T-helper 1 cell treated with Interleukin-12 subunit alpha and Interleukin-12 subunit beta and Interleukin-4 antibody, amounts not matched to agents 30 μg/mL and 1 μg/mL, for 36 hours (primary cell): ENCODE measurements around the gene SUPT6H.

Experiments used
- H3K27ac Mint-ChIP-seq: one replicate; pipeline ENCODE4 v1.8.0; 2021; ENCODE audit warnings: mild to moderate bottlenecking, mixed read lengths
- H3K27me3 Mint-ChIP-seq: one replicate; pipeline ENCODE4 v1.8.0; 2021; ENCODE audit warnings: low read depth, mixed read lengths
- H3K36me3 Mint-ChIP-seq: one replicate; pipeline ENCODE4 v1.8.0; 2021; ENCODE audit warnings: low read depth, mixed read lengths
- H3K4me1 Mint-ChIP-seq: one replicate; pipeline ENCODE4 v1.8.0; 2021; ENCODE audit warnings: low read depth, mixed read lengths
- H3K4me3 Mint-ChIP-seq: one replicate; pipeline ENCODE4 v1.8.0; 2021; ENCODE audit warnings: mild to moderate bottlenecking, moderate library complexity, mixed read lengths
- H3K9me3 Mint-ChIP-seq: one replicate; pipeline ENCODE4 v1.8.0; 2021; ENCODE audit warnings: mixed read lengths

The SUPT6H gene

GRCh38 chr17:28702026-28702751, 40.2 kb downstream of the SUPT6H start:
- Mint-ChIP-seq H3K9me3 (no peaks in the 10 kb centered on the region), H3K27ac (peak overlapping the region; percentile 34)

GRCh38 chr17:28702752-28703150, 40.7 kb downstream of the SUPT6H start:
- peaks cover 39% of the 10 kb centered on the region for H3K36me3 Mint-ChIP-seq
- H3K27ac Mint-ChIP-seq: peak overlapping the region; percentile 34
- H3K27me3 Mint-ChIP-seq: no peaks in the 10 kb centered on the region
- H3K9me3 Mint-ChIP-seq: no peaks in the 10 kb centered on the region
- H3K4me1 Mint-ChIP-seq: peaks cover 8% of the 10 kb centered on the region
- no peak overlapping the region for H3K4me3 Mint-ChIP-seq

More at GRCh38 chr17:28702026-28702751, 40.2 kb downstream of the SUPT6H start:
- H3K27me3 Mint-ChIP-seq: no peaks in the 10 kb centered on the region
- H3K4me1 Mint-ChIP-seq: peaks cover 4% of the 10 kb centered on the region
- H3K4me3 Mint-ChIP-seq: no peak overlapping the region
- peaks cover 40% of the 10 kb centered on the region for H3K36me3 Mint-ChIP-seq

- H3K27me3 Mint-ChIP-seq: no peaks in the 10 kb centered on the region
- no peak overlapping the region for H3K27ac Mint-ChIP-seq
- H3K9me3 Mint-ChIP-seq: no peaks in the 10 kb centered on the region
- no peak overlapping the region for H3K4me3 Mint-ChIP-seq
- H3K4me1 Mint-ChIP-seq: peaks cover 8% of the 10 kb centered on the region
- peaks cover 36% of the 10 kb centered on the region for H3K36me3 Mint-ChIP-seq
Measured at GRCh38 chr17:28703552-28704218, 41.7 kb downstream of the SUPT6H start.

- Mint-ChIP-seq H3K36me3 (peaks cover 31% of the 10 kb centered on the region), H3K4me1 (peaks cover 8% of the 10 kb centered on the region), H3K27me3 (no peaks in the 10 kb centered on the region), H3K9me3 (no peaks in the 10 kb centered on the region), H3K27ac (no peak overlapping the region), H3K4me3 (no peak overlapping the region)
Measured at GRCh38 chr17:28704219-28704858, 42.3 kb downstream of the SUPT6H start.

GRCh38 chr17:28705074-28705659, 43.2 kb downstream of the SUPT6H start:
- no peak overlapping the region for H3K27ac Mint-ChIP-seq

GRCh38 chr17:28705728-28706334, 43.8 kb downstream of the SUPT6H start:
- peaks cover 13% of the 10 kb centered on the region for H3K4me1 Mint-ChIP-seq
- H3K9me3 Mint-ChIP-seq: no peaks in the 10 kb centered on the region
- H3K4me3 Mint-ChIP-seq: no peak overlapping the region
- no peaks in the 10 kb centered on the region for H3K27me3 Mint-ChIP-seq
- peaks cover 19% of the 10 kb centered on the region for H3K36me3 Mint-ChIP-seq
- no peak overlapping the region for H3K27ac Mint-ChIP-seq

More at GRCh38 chr17:28705074-28705659, 43.2 kb downstream of the SUPT6H start:
- Mint-ChIP-seq H3K4me1 (peaks cover 10% of the 10 kb centered on the region), H3K27me3 (no peaks in the 10 kb centered on the region), H3K4me3 (no peak overlapping the region), H3K36me3 (peaks cover 24% of the 10 kb centered on the region), H3K9me3 (no peaks in the 10 kb centered on the region)

GRCh38 chr17:28706471-28707338, 44.7 kb downstream of the SUPT6H start:
- Mint-ChIP-seq H3K27ac (no peak overlapping the region), H3K4me3 (no peak overlapping the region), H3K36me3 (peaks cover 17% of the 10 kb centered on the region), H3K27me3 (no peaks in the 10 kb centered on the region), H3K9me3 (no peaks in the 10 kb centered on the region), H3K4me1 (peaks cover 15% of the 10 kb centered on the region)

GRCh38 chr17:28707339-28707720, 45.3 kb downstream of the SUPT6H start:
- Mint-ChIP-seq H3K4me3 (no peak overlapping the region), H3K27me3 (no peaks in the 10 kb centered on the region), H3K9me3 (no peaks in the 10 kb centered on the region), H3K36me3 (peaks cover 17% of the 10 kb centered on the region), H3K4me1 (peaks cover 18% of the 10 kb centered on the region), H3K27ac (peak overlapping the region; percentile 44)

GRCh38 chr17:28710861-28711722, 49.1 kb downstream of the SUPT6H start:
- H3K4me1 Mint-ChIP-seq: peaks cover 22% of the 10 kb centered on the region
- H3K27me3 Mint-ChIP-seq: peaks cover 18% of the 10 kb centered on the region
- no peaks in the 10 kb centered on the region for H3K9me3 Mint-ChIP-seq
- peaks cover 6% of the 10 kb centered on the region for H3K36me3 Mint-ChIP-seq
- H3K27ac Mint-ChIP-seq: peak overlapping the region; percentile 96
- H3K4me3 Mint-ChIP-seq: peak overlapping the region; percentile 88

- H3K9me3 Mint-ChIP-seq: no peaks in the 10 kb centered on the region
- peaks cover 22% of the 10 kb centered on the region for H3K27me3 Mint-ChIP-seq
- peak within 1 kb of the TSS; percentile 88 for H3K4me3 Mint-ChIP-seq
- H3K4me1 Mint-ChIP-seq: peaks cover 20% of the 10 kb centered on the region
- H3K27ac Mint-ChIP-seq: peak within 1 kb of the TSS; percentile 96
- peaks cover 6% of the 10 kb centered on the region for H3K36me3 Mint-ChIP-seq
Measured at GRCh38 chr17:28711723-28712031, 49.7 kb downstream of the SUPT6H start, which contains the start of gene PROCA1. PROCA1 (minus strand) TSS chr17:28711888; CDS start chr17:28711660, 228 bp downstream.

- no peaks in the 10 kb centered on the region for H3K9me3 Mint-ChIP-seq
- peak overlapping the region; percentile 96 for H3K27ac Mint-ChIP-seq
- H3K27me3 Mint-ChIP-seq: peaks cover 23% of the 10 kb centered on the region
- H3K36me3 Mint-ChIP-seq: peaks cover 5% of the 10 kb centered on the region
- peak overlapping the region; percentile 88 for H3K4me3 Mint-ChIP-seq
- peaks cover 20% of the 10 kb centered on the region for H3K4me1 Mint-ChIP-seq
Measured at GRCh38 chr17:28712032-28712704, 50.2 kb downstream of the SUPT6H start.

- H3K9me3 Mint-ChIP-seq: no peaks in the 10 kb centered on the region
- peak overlapping the region; percentile 88 for H3K4me3 Mint-ChIP-seq
- H3K4me1 Mint-ChIP-seq: peaks cover 16% of the 10 kb centered on the region
- peak overlapping the region; percentile 96 for H3K27ac Mint-ChIP-seq
- peaks cover 23% of the 10 kb centered on the region for H3K27me3 Mint-ChIP-seq
- H3K36me3 Mint-ChIP-seq: peaks cover 2% of the 10 kb centered on the region
Measured at GRCh38 chr17:28712705-28713415, 50.9 kb downstream of the SUPT6H start.
